Thyroid gland (tissue), 4 donors: Measurements from ENCODE around the gene ZNF407. TPM values are rescaled to one million over a fixed set of nuclear protein-coding genes. Genes with fewer than 3 reads are reported as not detected.

Source experiments
- DNase-seq, 2 donors: peaks; one replicate each; pipeline ENCODE4 v3.0.0-alpha.2; 2019
- H3K27ac ChIP-seq, 3 donors: fragments of 200-600 bp; sonication (generic); 1 replicate in 2 of 3; 2 replicates in 1 of 3; pipeline ENCODE4 v1.5.1; 2016 to 2019; ENCODE audit warnings: mild to moderate bottlenecking in 1 of 3, moderate library complexity in 1 of 3
- H3K27me3 ChIP-seq: fragments of 200-600 bp; sonication (generic); one replicate; pipeline ENCODE4 v1.5.1; 2019
- H3K36me3 ChIP-seq, 2 donors: fragments of 200-600 bp; sonication (generic); one replicate each; pipeline ENCODE4 v1.5.1; 2016 to 2019
- H3K4me1 ChIP-seq, 2 donors: fragments of 200-600 bp; sonication (generic); one replicate each; pipeline ENCODE4 v1.5.1; 2017 to 2019
- H3K4me3 ChIP-seq, 3 donors: fragments of 200-600 bp; sonication (generic); replicated peaks in 1 of 3; 1 replicate in 2 of 3; 2 replicates in 1 of 3; pipeline ENCODE4 v1.5.1; 2016; ENCODE audit warnings: mild to moderate bottlenecking in 1 of 3
- H3K9me3 ChIP-seq: fragments of 200-600 bp; sonication (generic); one replicate; pipeline ENCODE4 v1.5.1; 2017
- POLR2A ChIP-seq, 2 donors: fragments of 450-650 bp; IDR thresholded peaks; one replicate each; pipeline ENCODE4 v1.6.1; 2017; ENCODE audit warnings: antibody characterized with exemption in 2 of 2, mild to moderate bottlenecking in 2 of 2, moderate library complexity in 1 of 2
- WGBS, 2 donors: methylation state at CpG; one replicate each; pipeline ENCODE4 v1.1.5; 2017; 5-methylcytosine and 5-hydroxymethylcytosine counted together
- intact Hi-C: fragments of 100-400 bp; cut with DNase I; formaldehyde crosslinking; loops from one replicate; pipeline ENCODE4 v1.15.1; 2023
- total RNA-seq, 4 donors: library from RNA; depleted of rRNA; stranded (reverse); fragments of >200 nt; gene quantifications; one replicate each; pipeline ENCODE4 v1.2.3, GENCODE V29; 2016
- TF ChIP-seq, protein P1 (sequence below), 6 experiments: fragments of 200-600 bp in 3 of 6; fragments of 450-650 bp in 3 of 6; sonication (generic) in 3 of 6; IDR thresholded peaks; one replicate each; pipeline ENCODE4 v1.5.1; 2016 to 2019; ENCODE audit warnings: antibody characterized with exemption in 6 of 6, mild to moderate bottlenecking in 2 of 6, inconsistent platforms in 1 of 6, moderate library complexity in 1 of 6

ZNF407 gene
- total RNA-seq, 4 donors from 2014 or later = 20.2 to 40.0 (median 26.4) TPM

DNA sequence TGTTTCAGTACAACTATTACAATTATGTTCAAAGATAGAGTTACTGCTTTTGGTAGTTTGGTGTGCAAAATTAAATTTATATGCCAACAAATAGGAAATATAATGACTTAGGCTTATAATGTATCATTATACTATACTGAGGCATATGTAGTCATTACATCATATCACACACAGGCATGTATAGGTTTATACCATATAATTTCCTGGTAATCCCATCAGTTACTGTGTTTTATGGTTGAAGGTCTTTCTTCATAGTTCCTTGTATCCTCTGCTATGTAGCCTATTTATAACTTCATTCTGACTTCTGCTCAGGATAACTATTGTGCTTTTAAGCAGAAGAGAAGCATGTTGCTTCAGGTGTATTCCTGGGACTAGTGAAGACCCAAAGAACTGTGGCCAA is 110.5 kb downstream of the ZNF407 start:
- no peaks in the 10 kb centered on the region for H3K9me3 ChIP-seq
- TF ChIP-seq POLR2A (IDR thresholded peaks at IDR 0.05) = no peak
- TF ChIP-seq, protein P1, sequence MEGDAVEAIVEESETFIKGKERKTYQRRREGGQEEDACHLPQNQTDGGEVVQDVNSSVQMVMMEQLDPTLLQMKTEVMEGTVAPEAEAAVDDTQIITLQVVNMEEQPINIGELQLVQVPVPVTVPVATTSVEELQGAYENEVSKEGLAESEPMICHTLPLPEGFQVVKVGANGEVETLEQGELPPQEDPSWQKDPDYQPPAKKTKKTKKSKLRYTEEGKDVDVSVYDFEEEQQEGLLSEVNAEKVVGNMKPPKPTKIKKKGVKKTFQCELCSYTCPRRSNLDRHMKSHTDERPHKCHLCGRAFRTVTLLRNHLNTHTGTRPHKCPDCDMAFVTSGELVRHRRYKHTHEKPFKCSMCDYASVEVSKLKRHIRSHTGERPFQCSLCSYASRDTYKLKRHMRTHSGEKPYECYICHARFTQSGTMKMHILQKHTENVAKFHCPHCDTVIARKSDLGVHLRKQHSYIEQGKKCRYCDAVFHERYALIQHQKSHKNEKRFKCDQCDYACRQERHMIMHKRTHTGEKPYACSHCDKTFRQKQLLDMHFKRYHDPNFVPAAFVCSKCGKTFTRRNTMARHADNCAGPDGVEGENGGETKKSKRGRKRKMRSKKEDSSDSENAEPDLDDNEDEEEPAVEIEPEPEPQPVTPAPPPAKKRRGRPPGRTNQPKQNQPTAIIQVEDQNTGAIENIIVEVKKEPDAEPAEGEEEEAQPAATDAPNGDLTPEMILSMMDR (IDR thresholded peaks at IDR 0.05) = no peak
- no peak overlapping the region for H3K4me3 ChIP-seq
- no peaks in the 10 kb centered on the region for H3K4me1 ChIP-seq
- no peaks in the 10 kb centered on the region for H3K27me3 ChIP-seq
- no peak for DNase-seq
- intact Hi-C loops = no loop called here
- H3K36me3 ChIP-seq = no peaks in the 10 kb centered on the region
- no peak overlapping the region for H3K27ac ChIP-seq

DNA sequence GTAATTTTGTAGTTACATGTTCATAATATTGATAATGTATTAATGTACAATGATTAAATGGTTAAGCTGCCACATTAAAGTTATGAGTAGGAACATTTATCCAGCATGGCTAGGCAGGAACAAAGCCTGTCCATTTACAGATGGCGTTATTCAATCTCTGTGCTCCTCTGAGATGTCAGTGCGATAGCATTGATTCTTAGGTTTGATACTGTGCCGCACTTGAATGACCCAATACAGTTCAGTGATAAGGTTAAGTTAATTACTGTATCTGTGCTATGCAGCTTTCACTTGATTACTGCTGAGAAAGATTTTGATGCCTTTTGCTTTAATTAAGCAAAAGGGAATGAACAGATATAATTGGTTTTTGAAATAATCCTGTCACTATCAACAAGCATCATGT is 111.8 kb downstream of the ZNF407 start:
- TF ChIP-seq, protein P1 (IDR thresholded peaks at IDR 0.05) = no peak
- TF ChIP-seq POLR2A (IDR thresholded peaks at IDR 0.05) = no peak
- Histone ChIP-seq H3K4me1 (no peaks in the 10 kb centered on the region), H3K36me3 (no peaks in the 10 kb centered on the region), H3K27me3 (no peaks in the 10 kb centered on the region), H3K27ac (no peak overlapping the region), H3K9me3 (no peaks in the 10 kb centered on the region), H3K4me3 (no peak overlapping the region)
- no peak for DNase-seq
- intact Hi-C loops = no loop called here
- 97 to 99% methylated on average over 3 of the region's 3 CpGs for WGBS, 2 donors

DNA sequence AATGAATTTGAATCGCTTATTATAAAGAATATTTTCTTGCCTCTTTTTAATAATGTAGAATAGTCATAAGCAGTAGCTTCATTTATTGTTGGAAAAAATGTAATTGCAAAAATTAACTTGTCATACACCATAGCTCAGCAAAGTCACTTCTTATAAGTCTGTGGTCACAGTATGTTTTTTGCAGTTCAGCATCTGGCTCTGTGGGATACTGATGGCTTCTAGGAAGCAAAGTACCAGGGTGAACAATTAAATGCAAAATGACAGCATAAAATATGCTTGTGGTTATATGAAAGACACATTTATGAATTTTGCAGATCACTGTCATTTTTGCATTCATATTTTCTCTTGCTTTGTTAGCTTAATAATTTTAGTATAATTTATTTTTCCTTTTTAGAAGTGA is 116.5 kb downstream of the ZNF407 start:
- Histone ChIP-seq H3K27ac (no peak overlapping the region), H3K9me3 (no peaks in the 10 kb centered on the region), H3K4me1 (no peaks in the 10 kb centered on the region), H3K27me3 (no peaks in the 10 kb centered on the region), H3K4me3 (no peak overlapping the region), H3K36me3 (no peaks in the 10 kb centered on the region)
- WGBS, 2 donors = 99 to 100% methylated on average over 1 of the region's 1 CpG
- TF ChIP-seq POLR2A (IDR thresholded peaks at IDR 0.05) = no peak
- TF ChIP-seq, protein P1 (IDR thresholded peaks at IDR 0.05) = no peak
- DNase-seq = no peak
- intact Hi-C loops = no loop called here

DNA sequence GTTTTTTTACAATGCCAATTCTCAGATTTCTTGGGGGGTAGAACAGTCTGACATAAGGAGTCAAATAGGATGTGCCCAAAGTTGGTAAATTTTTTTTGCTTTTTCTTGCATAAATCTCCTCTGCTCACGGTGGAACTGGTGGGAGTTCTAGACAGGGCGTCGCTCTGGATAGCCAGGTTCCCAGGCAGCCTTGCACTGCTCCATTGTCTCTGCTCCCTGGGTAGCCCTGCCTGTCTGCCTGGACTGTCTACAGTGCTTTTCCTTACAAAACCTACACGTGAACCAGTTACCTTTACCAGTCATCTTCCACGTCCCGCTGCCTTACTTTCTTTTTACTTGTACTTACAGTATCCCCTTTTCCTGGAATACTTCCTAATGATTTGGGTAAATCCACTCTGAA is 117.1 kb downstream of the ZNF407 start:
- no peak for DNase-seq
- TF ChIP-seq, protein P1 (IDR thresholded peaks at IDR 0.05) = no peak
- no peak for TF ChIP-seq POLR2A (IDR thresholded peaks at IDR 0.05)
- no peak overlapping the region for H3K4me3 ChIP-seq
- H3K4me1 ChIP-seq = no peaks in the 10 kb centered on the region
- H3K27me3 ChIP-seq = no peaks in the 10 kb centered on the region
- intact Hi-C loops = no loop called here
- WGBS, 2 donors = 91 to 92% methylated on average over 6 of the region's 6 CpGs
- H3K36me3 ChIP-seq = no peaks in the 10 kb centered on the region
- H3K27ac ChIP-seq = no peak overlapping the region
- no peaks in the 10 kb centered on the region for H3K9me3 ChIP-seq

DNA sequence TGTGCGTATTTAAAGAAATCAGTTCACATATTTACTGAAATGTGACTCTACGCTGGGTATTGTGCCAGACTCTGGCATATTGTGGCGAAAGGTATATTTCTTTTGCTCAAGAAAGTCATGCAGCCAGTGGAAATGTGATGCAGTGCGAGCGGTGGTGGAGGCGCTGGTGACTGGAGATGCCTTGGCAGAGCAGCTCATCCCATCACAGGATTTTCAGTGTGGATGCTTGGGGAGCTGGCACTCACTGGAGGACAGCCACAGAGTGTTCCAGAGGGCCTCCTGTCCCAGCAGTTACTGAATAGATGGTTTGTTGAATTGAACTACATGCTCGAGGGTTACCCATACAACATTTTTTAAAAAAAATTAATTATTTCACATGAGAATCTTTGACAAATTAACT is 117.6 kb downstream of the ZNF407 start:
- Histone ChIP-seq H3K4me3 (no peak overlapping the region), H3K27ac (no peak overlapping the region), H3K4me1 (no peaks in the 10 kb centered on the region), H3K27me3 (no peaks in the 10 kb centered on the region), H3K36me3 (no peaks in the 10 kb centered on the region), H3K9me3 (no peaks in the 10 kb centered on the region)
- TF ChIP-seq, protein P1 (IDR thresholded peaks at IDR 0.05) = no peak
- no peak for TF ChIP-seq POLR2A (IDR thresholded peaks at IDR 0.05)
- DNase-seq = no peak
- intact Hi-C loops = no loop called here
- 95 to 97% methylated on average over 7 of the region's 7 CpGs for WGBS, 2 donors
